ENCODE measurements around the gene TTC3.

DNA sequence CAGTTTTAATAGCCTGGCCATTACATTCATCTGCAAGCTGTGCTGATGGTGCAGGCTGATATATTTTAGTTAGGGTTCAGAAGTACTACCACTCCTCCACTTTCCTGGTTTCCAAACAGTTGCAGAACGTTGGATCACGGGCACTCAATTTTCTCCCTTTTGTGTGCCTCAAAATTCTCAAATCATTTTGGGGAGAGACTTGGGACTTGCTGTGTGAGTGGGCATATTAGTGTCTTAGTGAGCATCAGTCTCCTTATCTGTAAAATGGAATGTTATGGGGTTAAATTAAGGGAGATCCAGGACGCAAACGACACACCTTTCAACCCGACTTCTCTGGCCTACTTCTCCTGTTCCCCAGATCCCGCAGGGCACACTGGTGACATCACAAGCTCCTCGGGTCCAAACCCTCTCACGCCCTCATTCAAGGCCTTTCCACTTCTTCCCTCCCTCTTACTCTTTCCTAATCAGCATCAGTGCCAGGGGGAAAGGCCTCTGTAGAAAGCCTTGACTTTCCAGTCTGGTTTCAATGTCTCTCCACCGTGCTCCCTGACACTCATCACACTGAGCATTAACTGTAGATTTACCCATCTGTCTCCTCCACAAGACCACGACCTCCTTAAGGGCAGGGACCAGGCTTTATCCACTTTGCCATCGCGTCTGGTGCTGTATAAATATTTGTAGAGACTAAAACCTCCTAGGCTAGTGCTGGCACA lies 1.3 kb upstream of the TTC3 start:
- TF ChIP-seq POLR2A (IDR thresholded peaks at IDR 0.05): peak in 1 of 2 donors; percentile 25
- TF ChIP-seq, protein P1, sequence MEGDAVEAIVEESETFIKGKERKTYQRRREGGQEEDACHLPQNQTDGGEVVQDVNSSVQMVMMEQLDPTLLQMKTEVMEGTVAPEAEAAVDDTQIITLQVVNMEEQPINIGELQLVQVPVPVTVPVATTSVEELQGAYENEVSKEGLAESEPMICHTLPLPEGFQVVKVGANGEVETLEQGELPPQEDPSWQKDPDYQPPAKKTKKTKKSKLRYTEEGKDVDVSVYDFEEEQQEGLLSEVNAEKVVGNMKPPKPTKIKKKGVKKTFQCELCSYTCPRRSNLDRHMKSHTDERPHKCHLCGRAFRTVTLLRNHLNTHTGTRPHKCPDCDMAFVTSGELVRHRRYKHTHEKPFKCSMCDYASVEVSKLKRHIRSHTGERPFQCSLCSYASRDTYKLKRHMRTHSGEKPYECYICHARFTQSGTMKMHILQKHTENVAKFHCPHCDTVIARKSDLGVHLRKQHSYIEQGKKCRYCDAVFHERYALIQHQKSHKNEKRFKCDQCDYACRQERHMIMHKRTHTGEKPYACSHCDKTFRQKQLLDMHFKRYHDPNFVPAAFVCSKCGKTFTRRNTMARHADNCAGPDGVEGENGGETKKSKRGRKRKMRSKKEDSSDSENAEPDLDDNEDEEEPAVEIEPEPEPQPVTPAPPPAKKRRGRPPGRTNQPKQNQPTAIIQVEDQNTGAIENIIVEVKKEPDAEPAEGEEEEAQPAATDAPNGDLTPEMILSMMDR (IDR thresholded peaks at IDR 0.05): no peak
